Fibroblast of the aortic adventitia (primary cell): ENCODE results near the gene MAN2A1. TPM values are rescaled to one million over a fixed set of nuclear protein-coding genes. Genes with fewer than 3 reads are reported as not detected.
A peak's percentile ranks its signal among the peaks of the same experiment; 100 is the strongest.

ENCODE experiments used
- DNase-seq: peaks from one replicate; pipeline ENCODE4 v3.0.0-alpha.2; 2010; ENCODE audit warnings: low read depth
- H3K4me3 ChIP-seq: 2 replicates; pipeline ENCODE4 v1.5.1; 2011; ENCODE audit warnings: low read depth, mild to moderate bottlenecking, control low read depth, low read length, moderate library complexity
- total RNA-seq: library from RNA; depleted of rRNA; stranded (reverse); fragments of >200 nt; gene quantifications from 2 replicates; pipeline ENCODE4 v1.2.3, GENCODE V29; 2012; ENCODE audit warnings: low replicate concordance
- TF ChIP-seq, protein P1 (sequence below): IDR thresholded peaks from 2 replicates; pipeline ENCODE4 v1.5.1; 2011; ENCODE audit warnings: mild to moderate bottlenecking, low read length, control low read depth, inconsistent platforms; ENCODE audit not compliant: insufficient read depth

Gene MAN2A1
- total RNA-seq, 1 donor, result 62.3 TPM

DNA sequence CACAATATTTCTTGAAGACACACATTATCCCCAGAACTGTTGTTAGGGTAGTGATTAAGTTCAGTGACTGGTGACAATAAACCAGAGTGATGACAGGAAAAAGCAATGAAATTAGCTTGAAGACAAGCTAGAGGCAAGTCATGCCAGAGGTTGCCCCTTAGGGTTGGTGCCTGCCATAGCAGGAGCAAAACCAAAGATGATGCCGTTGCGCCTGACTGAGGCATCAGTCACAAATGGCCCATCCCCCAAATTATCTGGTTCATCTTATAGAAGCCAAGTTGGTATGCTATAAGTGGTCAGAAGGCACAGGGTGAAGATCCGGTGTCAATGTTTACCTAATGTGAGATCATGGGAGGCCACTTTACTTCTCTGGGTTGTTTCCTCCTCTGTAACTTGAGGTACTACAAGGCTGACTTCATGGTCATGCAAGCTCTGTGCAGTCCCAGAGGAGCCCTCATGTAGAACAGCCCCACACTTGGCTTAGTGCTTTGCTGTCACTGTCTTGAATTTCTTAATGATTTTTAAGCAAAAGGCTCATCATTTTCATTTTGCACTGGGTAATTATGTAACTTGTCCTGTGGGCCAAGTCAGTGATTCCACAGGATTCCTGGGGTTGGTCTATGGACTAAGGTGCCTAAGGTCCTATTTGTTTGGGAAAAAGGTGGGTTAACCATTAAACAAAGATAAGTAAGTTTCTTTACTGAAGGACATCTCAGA is 211.3 kb downstream of the MAN2A1 start:
- DNase-seq, result no peak
- no peak overlapping the region for H3K4me3 ChIP-seq
- TF ChIP-seq, protein P1, sequence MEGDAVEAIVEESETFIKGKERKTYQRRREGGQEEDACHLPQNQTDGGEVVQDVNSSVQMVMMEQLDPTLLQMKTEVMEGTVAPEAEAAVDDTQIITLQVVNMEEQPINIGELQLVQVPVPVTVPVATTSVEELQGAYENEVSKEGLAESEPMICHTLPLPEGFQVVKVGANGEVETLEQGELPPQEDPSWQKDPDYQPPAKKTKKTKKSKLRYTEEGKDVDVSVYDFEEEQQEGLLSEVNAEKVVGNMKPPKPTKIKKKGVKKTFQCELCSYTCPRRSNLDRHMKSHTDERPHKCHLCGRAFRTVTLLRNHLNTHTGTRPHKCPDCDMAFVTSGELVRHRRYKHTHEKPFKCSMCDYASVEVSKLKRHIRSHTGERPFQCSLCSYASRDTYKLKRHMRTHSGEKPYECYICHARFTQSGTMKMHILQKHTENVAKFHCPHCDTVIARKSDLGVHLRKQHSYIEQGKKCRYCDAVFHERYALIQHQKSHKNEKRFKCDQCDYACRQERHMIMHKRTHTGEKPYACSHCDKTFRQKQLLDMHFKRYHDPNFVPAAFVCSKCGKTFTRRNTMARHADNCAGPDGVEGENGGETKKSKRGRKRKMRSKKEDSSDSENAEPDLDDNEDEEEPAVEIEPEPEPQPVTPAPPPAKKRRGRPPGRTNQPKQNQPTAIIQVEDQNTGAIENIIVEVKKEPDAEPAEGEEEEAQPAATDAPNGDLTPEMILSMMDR, result no peak

DNA sequence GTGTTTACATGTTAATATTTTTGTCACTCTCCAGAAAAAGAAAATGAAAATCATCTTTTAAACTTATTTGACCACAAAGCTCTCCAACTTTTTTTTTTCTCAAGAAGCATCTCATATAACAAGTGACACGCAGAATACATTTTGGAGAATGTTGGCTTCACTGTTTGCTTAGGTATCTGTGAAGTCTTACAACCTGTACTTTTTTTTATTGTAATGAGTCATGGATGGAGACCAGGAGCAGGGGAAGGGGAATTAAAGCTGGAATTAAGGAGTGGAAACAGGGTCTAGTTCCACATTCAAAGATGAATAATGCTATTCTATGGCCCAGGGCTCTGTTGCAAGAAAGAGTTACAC is 211.9 kb downstream of the MAN2A1 start:
- TF ChIP-seq, protein P1, result no peak
- H3K4me3 ChIP-seq, result no peak overlapping the region

DNA sequence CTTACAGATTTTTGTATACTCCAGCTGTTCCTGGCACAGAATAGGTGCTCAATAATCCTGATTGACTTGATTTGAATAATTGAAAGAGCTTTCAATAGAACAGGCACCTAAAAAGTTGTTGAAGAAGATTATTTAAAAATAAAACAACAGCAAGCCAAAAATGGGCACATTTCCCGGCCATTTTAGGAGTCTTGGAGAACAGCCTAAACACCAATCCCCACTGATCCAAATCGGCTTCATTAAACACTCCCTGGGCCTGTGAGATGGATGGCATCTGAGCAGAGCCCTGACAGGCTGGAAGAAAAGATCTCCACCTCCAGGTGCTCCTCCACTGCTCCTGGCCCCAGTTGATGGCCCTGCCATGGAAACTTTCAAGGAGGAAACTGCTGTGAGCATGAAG is 213.3 kb downstream of the MAN2A1 start:
- H3K4me3 ChIP-seq, result no peak overlapping the region
- TF ChIP-seq, protein P1, result no peak
- no peak for DNase-seq

More for the DNA sequence above, 211.9 kb downstream of the MAN2A1 start:
- no peak for DNase-seq

DNA sequence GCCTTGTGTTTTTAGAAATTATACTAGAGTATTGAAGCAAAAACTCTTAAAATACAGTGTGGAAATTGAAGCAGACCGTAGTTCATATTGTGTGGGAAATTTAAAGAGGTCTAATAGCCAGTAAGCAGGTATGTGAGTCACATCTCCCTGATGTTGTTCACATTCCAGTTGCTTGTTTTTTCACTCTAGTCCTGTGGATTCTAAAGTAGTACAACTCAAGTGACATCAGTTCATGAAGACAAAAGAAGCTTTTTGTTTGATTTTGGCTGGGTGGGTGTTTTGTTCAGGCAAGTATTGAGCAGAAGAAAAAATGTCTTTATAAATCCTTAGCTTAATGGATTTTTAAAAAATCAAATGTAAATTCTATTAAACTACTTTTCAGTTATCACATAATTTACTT is 216.2 kb downstream of the MAN2A1 start:
- DNase-seq, result no peak
- TF ChIP-seq, protein P1, result no peak
- H3K4me3 ChIP-seq, result no peak overlapping the region

DNA sequence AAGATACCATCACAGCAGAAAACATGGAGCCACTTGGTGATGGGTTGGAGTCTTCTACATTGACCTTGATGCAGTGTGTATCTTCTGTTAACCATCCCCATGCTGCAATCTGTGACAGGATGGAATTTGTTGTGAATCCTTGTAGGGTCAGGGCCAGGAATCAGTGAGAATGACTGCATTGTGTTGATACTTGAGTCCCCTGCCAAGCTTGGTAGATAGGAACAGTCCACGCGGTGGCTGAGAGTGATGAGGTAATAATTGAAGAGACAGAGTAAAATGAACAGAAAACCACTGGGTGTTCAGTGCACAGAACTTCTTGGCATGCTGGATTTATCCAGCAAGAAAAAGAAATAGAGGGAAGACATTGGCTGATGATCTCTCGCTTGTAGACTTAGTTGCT is 217.5 kb downstream of the MAN2A1 start:
- H3K4me3 ChIP-seq, result no peak overlapping the region
- peak; percentile 46 for DNase-seq
- TF ChIP-seq, protein P1, result no peak

DNA sequence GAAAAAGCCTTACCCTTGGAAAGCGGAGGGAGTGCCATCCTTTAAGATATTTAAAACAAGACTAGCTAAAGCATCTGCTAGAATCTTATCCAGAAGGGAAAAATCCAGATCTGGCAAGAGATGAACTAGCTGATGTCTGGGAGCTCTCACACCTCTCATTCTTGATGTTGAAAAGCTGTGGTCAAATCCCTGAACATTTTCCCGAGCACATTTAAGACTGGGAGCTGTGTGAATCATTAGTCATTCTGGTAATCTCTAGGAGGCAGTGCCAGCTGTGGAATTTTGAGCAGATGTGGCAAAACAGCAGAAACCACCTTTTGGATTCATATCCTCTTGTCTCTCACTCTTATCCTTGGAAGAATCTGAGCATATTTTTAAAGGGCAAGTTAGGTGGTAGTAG is 218.0 kb downstream of the MAN2A1 start:
- no peak overlapping the region for H3K4me3 ChIP-seq
- peak; percentile 72 for DNase-seq
- TF ChIP-seq, protein P1, result no peak

DNA sequence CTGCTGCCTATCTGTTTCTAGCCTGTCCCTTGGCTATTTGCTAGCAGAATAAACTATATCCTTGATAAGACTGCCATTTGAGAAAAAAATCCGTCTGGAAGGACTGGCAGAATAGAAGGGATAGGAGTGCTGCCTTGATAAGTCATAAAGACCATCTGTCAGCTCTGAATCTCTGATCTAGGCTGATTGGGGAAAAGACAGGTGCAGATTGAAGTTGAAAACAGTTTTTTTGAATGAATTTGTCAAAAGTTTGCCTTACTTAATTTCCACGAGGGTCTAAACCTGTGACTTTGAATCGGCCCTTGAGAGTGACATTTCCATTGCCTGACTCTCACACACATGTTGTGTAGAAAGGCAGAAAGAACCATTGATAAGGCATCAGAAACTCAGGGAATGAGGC is 218.6 kb downstream of the MAN2A1 start:
- TF ChIP-seq, protein P1, result no peak
- DNase-seq, result no peak
- no peak overlapping the region for H3K4me3 ChIP-seq
